GM12873 (cell line): ENCODE results near the gene PPP4C.

ENCODE experiments used
- TF ChIP-seq, protein P1 (sequence below): IDR thresholded peaks from 2 replicates; pipeline ENCODE4 v1.5.1; 2012; ENCODE audit warnings: low read depth, mild to moderate bottlenecking, moderate library complexity, low read length, control low read depth; ENCODE audit not compliant: insufficient read depth; ENCODE audit errors: missing control alignments

Gene PPP4C

DNA sequence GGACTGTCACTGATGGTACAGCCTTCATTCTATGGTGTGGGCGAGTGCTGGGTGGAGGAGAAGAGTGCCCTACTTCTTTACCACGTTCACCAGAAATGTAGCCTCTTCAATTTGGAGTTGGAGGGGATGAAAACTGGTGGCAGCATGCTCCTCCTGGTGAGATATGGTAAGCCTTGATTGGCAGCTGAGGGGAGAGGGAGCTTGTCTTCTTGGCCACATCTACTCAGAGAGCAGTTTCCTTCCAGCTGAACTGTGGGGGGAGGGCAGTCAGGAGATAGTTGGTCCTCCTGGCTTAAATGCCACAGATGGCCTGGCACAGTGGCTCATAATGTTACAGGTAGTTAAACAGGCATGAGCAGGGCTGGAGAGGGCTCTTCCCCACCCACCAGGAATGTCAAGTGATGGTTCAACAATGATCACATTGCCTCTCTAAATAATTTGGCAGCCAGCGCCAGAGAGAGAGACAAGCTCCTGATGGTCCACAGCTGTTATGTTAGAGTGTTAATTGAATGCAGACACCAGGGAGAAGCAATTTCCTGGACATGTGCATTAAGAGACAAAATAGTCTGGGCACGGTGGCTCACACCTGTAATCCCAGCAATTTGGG lies 56.2 kb downstream of the PPP4C start:
- TF ChIP-seq, protein P1, sequence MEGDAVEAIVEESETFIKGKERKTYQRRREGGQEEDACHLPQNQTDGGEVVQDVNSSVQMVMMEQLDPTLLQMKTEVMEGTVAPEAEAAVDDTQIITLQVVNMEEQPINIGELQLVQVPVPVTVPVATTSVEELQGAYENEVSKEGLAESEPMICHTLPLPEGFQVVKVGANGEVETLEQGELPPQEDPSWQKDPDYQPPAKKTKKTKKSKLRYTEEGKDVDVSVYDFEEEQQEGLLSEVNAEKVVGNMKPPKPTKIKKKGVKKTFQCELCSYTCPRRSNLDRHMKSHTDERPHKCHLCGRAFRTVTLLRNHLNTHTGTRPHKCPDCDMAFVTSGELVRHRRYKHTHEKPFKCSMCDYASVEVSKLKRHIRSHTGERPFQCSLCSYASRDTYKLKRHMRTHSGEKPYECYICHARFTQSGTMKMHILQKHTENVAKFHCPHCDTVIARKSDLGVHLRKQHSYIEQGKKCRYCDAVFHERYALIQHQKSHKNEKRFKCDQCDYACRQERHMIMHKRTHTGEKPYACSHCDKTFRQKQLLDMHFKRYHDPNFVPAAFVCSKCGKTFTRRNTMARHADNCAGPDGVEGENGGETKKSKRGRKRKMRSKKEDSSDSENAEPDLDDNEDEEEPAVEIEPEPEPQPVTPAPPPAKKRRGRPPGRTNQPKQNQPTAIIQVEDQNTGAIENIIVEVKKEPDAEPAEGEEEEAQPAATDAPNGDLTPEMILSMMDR = no peak

DNA sequence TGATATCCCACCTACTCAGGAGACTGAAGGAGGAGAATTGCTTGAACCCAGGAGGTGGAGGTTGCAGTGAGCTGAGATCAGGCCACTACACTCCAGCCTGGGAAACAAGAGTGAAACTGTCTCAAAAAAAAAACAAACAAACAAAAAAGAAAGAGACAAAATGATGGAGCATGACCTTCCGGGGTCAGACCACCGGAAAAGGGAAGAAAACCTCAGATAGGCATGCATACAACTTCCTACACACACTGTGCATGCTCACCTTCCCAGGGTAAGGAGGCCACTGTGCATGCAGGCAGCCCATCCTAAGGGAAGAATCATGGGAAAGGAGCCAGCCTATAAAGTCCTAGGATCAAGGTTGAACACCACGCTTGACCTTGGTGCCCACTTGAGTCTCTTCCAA lies 56.8 kb downstream of the PPP4C start:
- TF ChIP-seq, protein P1 = no peak
